ENCODE measurements around the gene YJEFN3.

Gene YJEFN3

DNA sequence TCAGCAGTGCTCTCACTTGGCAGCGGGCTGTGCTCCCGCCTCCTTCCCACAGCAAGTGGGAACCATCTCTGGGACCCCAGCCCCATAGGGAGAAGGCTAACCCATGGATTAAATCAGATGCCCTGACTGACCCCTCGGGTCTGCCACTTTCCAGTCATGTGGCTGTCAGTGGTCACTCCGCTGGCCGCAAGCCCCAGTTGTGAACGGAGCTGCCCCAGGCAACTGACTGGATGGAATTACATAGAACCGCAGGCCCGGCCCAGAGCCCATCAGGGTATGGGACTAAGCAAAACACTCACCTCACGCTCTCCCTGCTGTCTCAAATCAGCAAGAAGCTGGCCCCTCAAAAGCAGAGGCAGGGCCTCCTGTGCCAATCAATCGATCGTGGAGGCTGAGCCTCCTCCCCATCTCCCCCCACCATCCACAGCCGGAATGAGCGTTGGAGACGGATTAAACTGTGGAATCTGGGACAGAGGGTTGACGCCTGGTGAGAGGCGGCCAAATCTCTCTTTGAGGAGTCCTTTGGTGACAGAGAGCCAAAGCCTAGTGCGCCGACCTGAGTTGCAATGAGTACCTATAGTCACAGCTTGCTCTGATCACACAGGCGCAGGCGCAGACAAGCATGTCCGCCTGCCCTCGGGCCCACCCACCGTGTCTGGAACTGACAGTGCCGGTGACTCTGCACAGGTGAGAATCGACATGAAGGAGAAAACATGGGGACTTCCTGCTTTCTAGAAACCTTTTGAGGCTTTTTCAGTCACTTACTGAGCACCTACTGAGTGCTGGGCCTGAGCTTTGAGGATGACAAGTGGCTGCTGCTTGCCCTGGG is 51.0 kb downstream of the YJEFN3 start:
- DNase-seq (ENCODE audit: extremely low spot score): no peak
- CTCF ChIA-PET: no interaction called here
- no peak for TF ChIP-seq HDGF (IDR thresholded peaks at IDR 0.05; ENCODE audit: borderline replicate concordance)
- no peak for TF ChIP-seq FOXM1 (IDR thresholded peaks at IDR 0.05; ENCODE audit: borderline replicate concordance)
- TF ChIP-seq FOXK2 (IDR thresholded peaks at IDR 0.05): no peak
- no peak for TF ChIP-seq ARNT (IDR thresholded peaks at IDR 0.05)
- no peak for TF ChIP-seq TARDBP (IDR thresholded peaks at IDR 0.05)
- TF ChIP-seq ZNF384 (IDR thresholded peaks at IDR 0.05): no peak
- TF ChIP-seq BHLHE40 (IDR thresholded peaks at IDR 0.05; ENCODE audit: borderline replicate concordance): no peak
- no peak for TF ChIP-seq SUZ12 (IDR thresholded peaks at IDR 0.05)
- no peak for TF ChIP-seq FOXA1 (IDR thresholded peaks at IDR 0.05)
- no peak for TF ChIP-seq L3MBTL2 (conservative IDR thresholded peaks at IDR 0.05)
- TF ChIP-seq NFRKB (IDR thresholded peaks at IDR 0.05): no peak
- TF ChIP-seq, protein P1, sequence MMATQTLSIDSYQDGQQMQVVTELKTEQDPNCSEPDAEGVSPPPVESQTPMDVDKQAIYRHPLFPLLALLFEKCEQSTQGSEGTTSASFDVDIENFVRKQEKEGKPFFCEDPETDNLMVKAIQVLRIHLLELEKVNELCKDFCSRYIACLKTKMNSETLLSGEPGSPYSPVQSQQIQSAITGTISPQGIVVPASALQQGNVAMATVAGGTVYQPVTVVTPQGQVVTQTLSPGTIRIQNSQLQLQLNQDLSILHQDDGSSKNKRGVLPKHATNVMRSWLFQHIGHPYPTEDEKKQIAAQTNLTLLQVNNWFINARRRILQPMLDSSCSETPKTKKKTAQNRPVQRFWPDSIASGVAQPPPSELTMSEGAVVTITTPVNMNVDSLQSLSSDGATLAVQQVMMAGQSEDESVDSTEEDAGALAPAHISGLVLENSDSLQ (IDR thresholded peaks at IDR 0.05): no peak
- no peak for TF ChIP-seq SP1 (IDR thresholded peaks at IDR 0.05)
- TF ChIP-seq LEF1 (IDR thresholded peaks at IDR 0.05; ENCODE audit: borderline replicate concordance): no peak
- TF ChIP-seq ELF4 (IDR thresholded peaks at IDR 0.05): no peak
- no peak for TF ChIP-seq CTBP1 (IDR thresholded peaks at IDR 0.05; ENCODE audit: borderline replicate concordance)
- POLR2A ChIA-PET: no interaction called here

DNA sequence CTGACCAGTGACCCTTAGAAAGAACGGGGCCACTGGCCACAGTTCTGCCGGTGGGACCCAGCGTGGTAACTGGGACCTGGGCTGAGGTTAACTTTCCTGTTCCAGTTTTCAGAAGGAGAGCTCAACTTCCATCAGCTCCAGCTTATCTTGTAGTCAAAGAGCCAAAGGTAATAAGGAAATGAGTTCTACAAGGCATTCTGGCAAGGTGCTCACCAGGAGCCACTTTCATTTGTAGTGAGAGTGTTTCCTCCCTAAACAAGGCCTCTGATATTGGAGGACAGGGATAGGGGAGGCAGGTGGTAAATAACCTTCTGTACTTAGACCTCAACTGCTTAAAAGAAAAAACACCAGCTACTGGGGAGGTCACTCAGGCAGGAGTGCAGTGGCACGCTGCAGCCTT is 51.7 kb downstream of the YJEFN3 start:
- DNase-seq (ENCODE audit: extremely low spot score): no peak
- CTCF ChIA-PET: interaction anchor here (0.7 kb wide), 1 partner anchor 26 kb away, joined by 3 read pairs; no protein-coding TSS in a partner anchor

DNA sequence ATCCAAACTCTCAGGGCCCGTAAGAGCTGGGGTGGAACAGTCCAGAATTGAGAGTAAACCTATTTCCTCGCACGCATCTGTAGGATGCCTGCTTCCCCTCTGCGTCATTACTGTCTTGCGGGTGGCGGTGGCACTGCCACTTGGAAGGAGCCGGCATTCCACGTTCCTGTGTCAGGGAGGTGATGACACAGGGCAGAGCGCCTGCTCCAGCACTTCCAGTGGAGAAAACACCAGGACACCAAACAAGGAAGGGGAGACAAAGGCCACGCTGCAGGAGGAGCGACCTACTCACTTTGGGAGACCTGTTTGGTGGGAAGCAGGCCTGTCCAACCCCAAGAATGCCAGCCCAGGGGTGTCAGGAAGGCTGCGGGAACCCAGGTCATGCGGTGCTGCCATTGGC is 52.7 kb downstream of the YJEFN3 start:
- POLR2A ChIA-PET: no interaction called here
- DNase-seq (ENCODE audit: extremely low spot score): no peak
- CTCF ChIA-PET: interaction anchor here (0.6 kb wide), 1 partner anchor 9 kb away, joined by 3 read pairs; no protein-coding TSS in a partner anchor
- TF ChIP-seq BHLHE40 (IDR thresholded peaks at IDR 0.05; ENCODE audit: borderline replicate concordance) (no peak), L3MBTL2 (conservative IDR thresholded peaks at IDR 0.05) (no peak), ZNF384 (IDR thresholded peaks at IDR 0.05) (no peak), ELF4 (IDR thresholded peaks at IDR 0.05) (no peak), HDGF (IDR thresholded peaks at IDR 0.05; ENCODE audit: borderline replicate concordance) (no peak)

More for the DNA sequence above, 51.7 kb downstream of the YJEFN3 start:
- no peak for TF ChIP-seq FOXA1 (IDR thresholded peaks at IDR 0.05)
- TF ChIP-seq FOXK2 (IDR thresholded peaks at IDR 0.05): no peak
- no peak for TF ChIP-seq SP1 (IDR thresholded peaks at IDR 0.05)
- TF ChIP-seq TARDBP (IDR thresholded peaks at IDR 0.05): no peak
- TF ChIP-seq BHLHE40 (IDR thresholded peaks at IDR 0.05; ENCODE audit: borderline replicate concordance): no peak
- no peak for TF ChIP-seq NFRKB (IDR thresholded peaks at IDR 0.05)
- TF ChIP-seq SUZ12 (IDR thresholded peaks at IDR 0.05): no peak
- TF ChIP-seq ARNT (IDR thresholded peaks at IDR 0.05): no peak
- TF ChIP-seq L3MBTL2 (conservative IDR thresholded peaks at IDR 0.05): no peak
- TF ChIP-seq CTBP1 (IDR thresholded peaks at IDR 0.05; ENCODE audit: borderline replicate concordance): no peak
- TF ChIP-seq HDGF (IDR thresholded peaks at IDR 0.05; ENCODE audit: borderline replicate concordance): no peak
- no peak for TF ChIP-seq FOXM1 (IDR thresholded peaks at IDR 0.05; ENCODE audit: borderline replicate concordance)
- POLR2A ChIA-PET: no interaction called here

DNA sequence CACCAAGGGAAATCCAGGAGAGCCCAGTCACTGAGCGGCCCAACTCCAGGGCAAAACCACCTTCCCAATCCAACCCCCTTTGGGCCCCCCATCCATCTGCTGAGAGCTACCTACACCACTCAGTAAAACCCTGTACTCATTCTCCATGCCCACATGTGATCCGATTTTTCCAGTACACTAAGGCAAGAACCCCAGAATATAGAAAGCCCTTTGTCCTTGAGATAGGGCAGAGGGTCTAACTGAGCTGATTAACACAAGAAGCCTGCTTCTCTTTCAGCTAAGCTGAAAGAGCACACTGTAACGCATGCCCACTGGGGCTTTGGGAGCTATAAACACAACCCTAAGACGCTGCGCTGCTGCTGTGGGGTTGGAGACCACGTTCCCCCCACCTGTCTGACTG is 53.8 kb downstream of the YJEFN3 start:
- POLR2A ChIA-PET: no interaction called here
- CTCF ChIA-PET: no interaction called here
- DNase-seq (ENCODE audit: extremely low spot score): no peak
- TF ChIP-seq ZNF384 (IDR thresholded peaks at IDR 0.05): no peak
- TF ChIP-seq FOXA1 (IDR thresholded peaks at IDR 0.05): no peak
- TF ChIP-seq LEF1 (IDR thresholded peaks at IDR 0.05; ENCODE audit: borderline replicate concordance): no peak
- TF ChIP-seq, protein P1 (IDR thresholded peaks at IDR 0.05): no peak
- no peak for TF ChIP-seq CTBP1 (IDR thresholded peaks at IDR 0.05; ENCODE audit: borderline replicate concordance)
- no peak for TF ChIP-seq BHLHE40 (IDR thresholded peaks at IDR 0.05; ENCODE audit: borderline replicate concordance)
- TF ChIP-seq ARNT (IDR thresholded peaks at IDR 0.05): no peak
- TF ChIP-seq FOXK2 (IDR thresholded peaks at IDR 0.05): no peak
- TF ChIP-seq FOXM1 (IDR thresholded peaks at IDR 0.05; ENCODE audit: borderline replicate concordance): no peak
- no peak for TF ChIP-seq ELF4 (IDR thresholded peaks at IDR 0.05)
- TF ChIP-seq HDGF (IDR thresholded peaks at IDR 0.05; ENCODE audit: borderline replicate concordance): no peak
- TF ChIP-seq L3MBTL2 (conservative IDR thresholded peaks at IDR 0.05): no peak
- no peak for TF ChIP-seq NFRKB (IDR thresholded peaks at IDR 0.05)

DNA sequence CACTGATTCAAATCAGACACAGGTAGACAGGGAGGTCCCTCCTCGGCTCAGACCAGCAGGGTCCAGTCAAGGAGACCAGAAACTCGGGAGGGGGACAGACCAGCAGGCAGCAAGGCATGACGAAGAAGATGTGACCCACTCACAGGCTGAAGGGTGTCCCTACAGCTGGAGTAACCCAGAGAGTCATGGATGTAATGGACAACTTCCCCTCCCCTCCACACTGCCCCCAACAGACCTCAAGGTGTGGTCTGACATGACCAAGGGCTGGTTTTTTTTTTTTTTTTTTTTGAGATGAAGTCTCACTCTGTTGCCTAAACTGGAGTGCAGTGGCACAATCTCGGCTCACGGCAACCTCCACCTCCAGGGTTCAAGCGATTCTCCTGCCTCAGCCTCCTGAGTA is 55.6 kb downstream of the YJEFN3 start:
- CTCF ChIA-PET: interaction anchor here (0.6 kb wide), 1 partner anchor 19 kb away, joined by 4 read pairs; no protein-coding TSS in a partner anchor

More for the DNA sequence above, 55.6 kb downstream of the YJEFN3 start:
- POLR2A ChIA-PET: no interaction called here
- TF ChIP-seq TARDBP (IDR thresholded peaks at IDR 0.05) (no peak), ARNT (IDR thresholded peaks at IDR 0.05) (no peak), CTBP1 (IDR thresholded peaks at IDR 0.05; ENCODE audit: borderline replicate concordance) (no peak), FOXK2 (IDR thresholded peaks at IDR 0.05) (no peak), L3MBTL2 (conservative IDR thresholded peaks at IDR 0.05) (no peak), LEF1 (IDR thresholded peaks at IDR 0.05; ENCODE audit: borderline replicate concordance) (no peak), SP1 (IDR thresholded peaks at IDR 0.05) (no peak), ELF4 (IDR thresholded peaks at IDR 0.05) (no peak), FOXM1 (IDR thresholded peaks at IDR 0.05; ENCODE audit: borderline replicate concordance) (no peak), BHLHE40 (IDR thresholded peaks at IDR 0.05; ENCODE audit: borderline replicate concordance) (no peak), ZNF384 (IDR thresholded peaks at IDR 0.05) (no peak)
- TF ChIP-seq, protein P1 (IDR thresholded peaks at IDR 0.05): no peak
- no peak for DNase-seq (ENCODE audit: extremely low spot score)

Measured in HEK293T (cell line).